Activated T-helper 1 cell treated with anti-CD3 and anti-CD28 coated beads, Interleukin-12 subunit alpha, Interleukin-12 subunit beta, Interleukin-2, Interleukin-4 antibody, amounts not matched to agents 30 ng/mL and 10 ng/mL and 1 ng/mL, durations not matched to agents 14 hours and 24 hours and 36 hours (primary cell): ENCODE measurements around the gene EGFLAM. TPM values are rescaled to one million over a fixed set of nuclear protein-coding genes. Genes with fewer than 3 reads are reported as not detected.
A peak's percentile ranks its signal among the peaks of the same experiment; 100 is the strongest.

Experiments
- DNase-seq: peaks from one replicate; pipeline ENCODE4 v3.0.0; 2021; ENCODE audit warnings: low spot score
- H3K27ac Mint-ChIP-seq: one replicate; pipeline ENCODE4 v1.8.0; 2021; ENCODE audit warnings: mild to moderate bottlenecking, mixed read lengths
- H3K27me3 Mint-ChIP-seq: one replicate; pipeline ENCODE4 v1.8.0; 2022; ENCODE audit warnings: mild to moderate bottlenecking, moderate library complexity, mixed read lengths; ENCODE audit not compliant: insufficient read depth
- H3K36me3 Mint-ChIP-seq: one replicate; pipeline ENCODE4 v1.8.0; 2021; ENCODE audit warnings: low read depth, mixed read lengths
- H3K4me1 Mint-ChIP-seq: one replicate; pipeline ENCODE4 v1.8.0; 2021; ENCODE audit warnings: low read depth, mixed read lengths
- H3K4me3 Mint-ChIP-seq: one replicate; pipeline ENCODE4 v1.8.0; 2021; ENCODE audit warnings: mild to moderate bottlenecking, moderate library complexity, mixed read lengths
- H3K9me3 Mint-ChIP-seq: one replicate; pipeline ENCODE4 v1.8.0; 2021; ENCODE audit warnings: mixed read lengths
- intact Hi-C: fragments of 100-400 bp; cut with micrococcal nuclease; formaldehyde crosslinking; loops from one replicate; pipeline ENCODE4 v1.15.1; 2024
- total RNA-seq: library from RNA; stranded (reverse); gene quantifications from 2 replicates; pipeline ENCODE4 v1.2.3, GENCODE V29; 2022

The EGFLAM gene
- total RNA-seq, 1 donor from 2014 or later = not detected

DNA sequence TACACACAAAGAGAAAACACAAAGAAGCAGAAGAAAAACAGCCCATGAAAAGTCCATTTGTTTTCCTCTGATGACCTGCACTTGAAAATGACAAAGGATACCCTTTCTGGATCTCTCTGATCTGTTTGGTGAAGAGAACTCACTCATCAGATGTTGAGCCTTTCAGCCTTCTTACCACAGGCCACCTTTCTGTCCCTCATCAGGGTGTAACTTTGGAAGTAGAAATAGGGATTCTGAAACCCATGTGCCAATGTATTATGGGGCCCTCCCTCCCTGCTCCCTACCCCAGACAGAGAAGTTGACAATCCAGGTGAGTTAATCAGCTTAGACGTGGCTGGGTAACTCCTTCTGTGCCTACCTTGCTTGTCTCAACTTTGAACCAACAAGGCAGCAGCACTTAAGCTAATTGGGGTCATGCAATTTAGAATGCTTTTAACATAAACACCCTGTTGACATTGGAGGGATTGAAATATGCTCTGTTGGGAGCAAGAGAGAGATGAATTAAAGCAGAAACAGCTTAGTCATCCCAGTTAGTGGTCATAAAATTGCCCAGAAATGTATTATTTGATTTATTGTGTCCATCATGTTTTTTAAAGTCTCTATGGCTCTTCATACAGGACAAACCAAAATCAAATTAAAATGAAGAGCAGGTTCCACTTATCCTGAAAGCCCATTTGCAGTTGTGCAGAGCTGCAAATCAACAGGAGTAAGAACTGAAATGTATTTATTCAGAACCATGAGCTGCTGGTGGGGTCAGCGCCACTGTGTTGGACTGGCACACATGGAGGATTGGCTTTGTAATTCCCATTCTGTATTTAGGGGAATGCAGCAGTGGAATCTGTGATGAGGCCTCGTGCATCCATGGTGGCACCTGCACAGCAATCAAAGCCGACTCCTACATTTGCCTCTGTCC, 166.0 kb downstream of the EGFLAM start:
- no peak overlapping the region for H3K4me3 Mint-ChIP-seq
- DNase-seq = no peak
- H3K27ac Mint-ChIP-seq = no peak overlapping the region
- no peaks in the 10 kb centered on the region for H3K36me3 Mint-ChIP-seq
- no peaks in the 10 kb centered on the region for H3K9me3 Mint-ChIP-seq
- H3K27me3 Mint-ChIP-seq = peaks cover 19% of the 10 kb centered on the region
- peaks cover 15% of the 10 kb centered on the region for H3K4me1 Mint-ChIP-seq
- intact Hi-C loops = no loop called here

DNA sequence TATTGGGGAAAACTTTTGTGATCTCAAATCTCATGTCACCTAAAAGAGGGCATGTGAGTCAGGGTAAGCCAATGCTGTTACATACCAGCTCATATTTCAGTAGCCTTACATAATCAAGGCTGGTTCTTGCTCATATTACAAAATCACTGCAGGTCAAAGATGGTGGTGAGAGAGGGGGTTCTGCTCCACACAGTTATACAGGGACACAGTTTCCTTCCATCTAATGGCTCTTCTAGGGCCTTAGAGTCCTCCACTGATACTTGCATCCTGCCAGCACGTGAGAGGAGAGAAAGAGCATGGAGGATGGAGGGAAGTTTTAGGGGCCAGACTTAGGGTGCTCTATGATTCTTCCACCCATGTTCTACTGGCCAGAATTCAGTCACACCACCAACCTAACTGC, 168.1 kb downstream of the EGFLAM start:
- intact Hi-C loops = no loop called here
- peaks cover 15% of the 10 kb centered on the region for H3K4me1 Mint-ChIP-seq
- H3K27ac Mint-ChIP-seq = no peak overlapping the region
- no peak overlapping the region for H3K4me3 Mint-ChIP-seq
- H3K9me3 Mint-ChIP-seq = no peaks in the 10 kb centered on the region
- H3K36me3 Mint-ChIP-seq = no peaks in the 10 kb centered on the region
- H3K27me3 Mint-ChIP-seq = peaks cover 7% of the 10 kb centered on the region
- DNase-seq = no peak

DNA sequence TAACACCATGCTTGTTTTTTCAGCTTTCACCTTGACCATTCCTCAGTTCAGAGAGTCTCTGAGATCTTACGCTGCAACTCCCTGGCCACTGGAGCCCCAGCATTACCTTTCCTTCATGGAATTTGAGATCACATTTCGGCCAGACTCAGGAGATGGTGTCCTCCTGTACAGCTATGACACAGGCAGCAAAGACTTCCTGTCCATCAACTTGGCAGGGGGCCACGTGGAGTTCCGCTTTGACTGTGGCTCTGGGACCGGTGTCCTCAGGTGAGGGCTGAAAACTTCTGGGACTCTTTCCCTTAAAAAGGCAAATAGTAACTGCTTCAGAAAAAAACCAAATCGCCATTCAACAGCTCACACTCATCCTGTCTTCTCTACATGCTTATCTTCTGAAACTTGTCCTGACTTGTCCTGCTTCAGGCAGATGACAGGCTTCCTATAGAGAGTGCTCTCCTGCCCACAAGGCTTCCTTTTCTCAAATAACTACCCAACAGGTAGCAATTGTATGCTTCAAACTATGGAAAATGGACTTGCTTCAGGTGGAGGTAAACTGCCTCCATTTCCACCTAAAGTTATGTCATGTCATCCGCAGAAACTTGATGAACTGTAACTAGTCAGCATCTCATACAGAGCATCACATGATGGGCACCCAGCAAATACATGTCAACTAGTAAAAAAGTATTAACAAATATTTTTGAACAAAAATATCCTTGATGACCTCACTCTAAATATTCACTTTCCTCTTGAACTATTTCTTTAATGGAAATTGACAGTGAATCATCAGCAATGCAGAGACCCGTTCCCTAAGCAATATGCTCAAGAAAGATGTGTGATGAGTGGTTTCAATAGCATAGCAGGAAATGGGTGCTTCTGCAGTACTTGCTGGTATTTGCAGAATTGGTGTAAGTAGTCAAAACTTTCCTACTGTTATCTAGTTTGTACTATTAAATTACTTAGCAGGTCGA, 168.9 kb downstream of the EGFLAM start:
- H3K27ac Mint-ChIP-seq = no peak overlapping the region

DNA sequence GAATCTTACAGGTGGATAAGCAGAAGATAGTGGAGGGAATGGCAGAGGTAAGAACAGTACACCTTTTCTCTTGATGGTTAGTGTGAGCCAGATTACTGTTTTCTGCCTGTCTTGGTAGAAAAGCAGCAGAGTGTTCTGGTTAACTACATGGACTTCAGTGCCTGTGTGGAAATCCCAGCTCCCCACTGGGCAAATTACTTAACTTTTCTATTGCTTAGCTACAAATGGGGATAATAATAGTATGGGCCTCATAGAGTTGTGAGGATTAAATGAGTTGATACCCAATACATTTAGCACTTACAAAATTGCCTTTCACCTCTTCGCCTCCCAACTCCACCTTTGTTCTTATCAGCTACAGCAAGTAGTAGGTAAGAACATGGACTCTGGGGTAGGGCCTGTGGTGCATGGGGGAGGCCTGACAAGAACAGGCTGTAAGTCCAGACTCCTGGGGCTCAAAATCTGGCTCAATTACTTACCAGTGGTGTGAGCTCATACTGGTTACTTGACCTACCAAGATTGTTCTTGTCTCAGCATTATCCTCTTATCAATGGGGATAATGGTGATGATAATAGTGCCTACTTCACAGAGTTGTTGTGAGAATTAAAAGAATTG, 173.0 kb downstream of the EGFLAM start:
- Mint-ChIP-seq H3K9me3 (no peaks in the 10 kb centered on the region), H3K4me3 (no peak overlapping the region), H3K27me3 (peaks cover 16% of the 10 kb centered on the region), H3K4me1 (peaks cover 15% of the 10 kb centered on the region), H3K27ac (no peak overlapping the region), H3K36me3 (no peaks in the 10 kb centered on the region)
- intact Hi-C loops = no loop called here
- DNase-seq = no peak

More for the DNA sequence above, 168.9 kb downstream of the EGFLAM start:
- Mint-ChIP-seq H3K4me1 (peaks cover 15% of the 10 kb centered on the region), H3K36me3 (no peaks in the 10 kb centered on the region), H3K4me3 (no peak overlapping the region), H3K9me3 (no peaks in the 10 kb centered on the region), H3K27me3 (peaks cover 10% of the 10 kb centered on the region)
- DNase-seq = no peak
- intact Hi-C loops = no loop called here

DNA sequence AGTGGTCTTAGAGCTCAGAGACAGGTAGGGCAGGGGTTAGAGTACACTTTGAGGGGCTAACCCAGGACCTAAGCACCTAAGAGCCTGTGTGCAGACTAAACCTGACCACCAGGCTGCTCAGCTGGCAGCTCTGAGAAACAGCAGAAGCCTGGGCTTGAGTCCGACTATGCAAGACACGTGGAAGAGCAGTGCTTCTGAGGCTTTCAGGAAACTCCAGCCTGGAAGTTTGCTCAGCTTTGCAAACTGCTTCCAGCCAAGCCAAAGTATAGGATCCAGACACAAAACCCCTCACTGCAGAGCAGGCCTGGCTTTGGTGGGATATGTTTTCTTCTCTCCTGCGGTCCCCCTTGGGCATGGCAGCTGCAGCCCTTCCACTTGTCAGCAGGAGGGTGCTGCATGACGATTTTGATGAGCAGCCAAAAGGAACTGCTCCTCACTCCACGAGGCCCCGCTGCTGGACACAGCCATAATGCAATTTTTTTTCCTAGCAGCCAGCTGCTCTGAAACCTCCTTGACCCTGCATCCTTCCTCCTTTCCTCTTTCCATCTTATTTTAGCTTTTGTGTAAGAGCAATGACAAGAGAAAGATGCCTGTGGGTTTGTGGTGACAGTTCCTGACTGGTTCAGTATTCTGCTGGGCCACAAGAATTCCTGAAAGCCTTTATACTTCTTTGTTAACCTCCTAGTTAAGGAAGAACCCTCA, 175.0 kb downstream of the EGFLAM start:
- Mint-ChIP-seq H3K27ac (no peak overlapping the region), H3K4me3 (no peak overlapping the region), H3K27me3 (peaks cover 22% of the 10 kb centered on the region), H3K36me3 (no peaks in the 10 kb centered on the region), H3K4me1 (no peaks in the 10 kb centered on the region), H3K9me3 (no peaks in the 10 kb centered on the region)
- DNase-seq = no peak
- intact Hi-C loops = no loop called here

DNA sequence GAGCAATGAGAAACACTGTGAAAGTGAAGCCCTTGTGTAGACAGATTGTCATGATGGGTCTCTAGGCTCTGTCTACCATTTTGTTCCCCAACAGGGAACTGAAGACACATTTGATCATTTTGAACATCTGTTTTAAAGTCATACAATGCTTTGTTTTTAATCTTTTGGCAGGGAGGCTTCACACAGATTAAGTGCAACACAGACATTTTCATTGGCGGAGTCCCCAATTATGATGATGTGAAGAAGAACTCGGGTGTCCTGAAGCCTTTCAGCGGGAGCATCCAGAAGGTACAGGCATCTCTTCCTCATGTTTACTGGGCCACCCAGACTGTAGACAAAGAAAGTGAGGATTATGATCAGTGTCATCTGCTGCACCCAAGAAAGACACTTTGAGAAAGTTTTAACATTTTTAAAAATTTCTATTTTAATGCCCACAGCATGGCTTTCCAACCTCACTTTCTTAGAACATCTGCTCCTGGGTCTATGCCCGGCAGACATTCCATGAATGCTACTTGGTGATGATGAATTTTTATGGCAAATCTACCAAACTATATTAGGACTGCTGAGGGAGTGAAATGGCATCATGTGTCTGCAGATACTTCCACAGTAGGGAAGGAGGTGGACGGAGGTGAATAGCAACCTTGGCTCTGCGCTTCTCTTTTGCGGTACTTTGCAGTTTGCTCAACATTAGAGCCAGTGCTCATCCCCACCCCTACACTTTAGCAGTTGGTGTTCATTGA, 176.8 kb downstream of the EGFLAM start:
- no peak overlapping the region for H3K27ac Mint-ChIP-seq
- no peaks in the 10 kb centered on the region for H3K9me3 Mint-ChIP-seq
- no peak for DNase-seq
- intact Hi-C loops = no loop called here
- H3K36me3 Mint-ChIP-seq = no peaks in the 10 kb centered on the region
- H3K4me3 Mint-ChIP-seq = no peak overlapping the region
- H3K4me1 Mint-ChIP-seq = no peaks in the 10 kb centered on the region
- peaks cover 33% of the 10 kb centered on the region for H3K27me3 Mint-ChIP-seq

DNA sequence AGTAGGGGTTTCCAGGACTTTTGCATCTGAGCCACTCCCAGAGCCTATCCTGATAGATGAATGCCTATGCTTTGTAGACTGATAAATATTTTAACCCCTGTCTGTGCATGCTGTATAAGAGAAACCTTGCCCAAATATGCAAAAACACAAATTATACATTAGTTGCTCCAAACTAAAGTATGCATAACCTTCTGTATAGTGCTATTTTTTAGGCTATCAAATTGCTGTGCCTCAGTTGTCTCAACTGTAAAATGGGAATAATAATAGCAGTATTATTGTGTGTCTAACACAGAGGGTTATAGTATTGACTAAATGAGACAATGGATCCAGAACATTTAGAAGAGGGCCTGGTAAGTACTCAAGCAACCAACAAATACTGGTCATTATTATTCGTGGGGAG, 180.4 kb downstream of the EGFLAM start:
- H3K4me1 Mint-ChIP-seq = no peaks in the 10 kb centered on the region
- H3K36me3 Mint-ChIP-seq = no peaks in the 10 kb centered on the region
- H3K4me3 Mint-ChIP-seq = no peak overlapping the region
- H3K27ac Mint-ChIP-seq = no peak overlapping the region
- no peaks in the 10 kb centered on the region for H3K9me3 Mint-ChIP-seq
- H3K27me3 Mint-ChIP-seq = peaks cover 39% of the 10 kb centered on the region
- no peak for DNase-seq
- intact Hi-C loops = no loop called here

DNA sequence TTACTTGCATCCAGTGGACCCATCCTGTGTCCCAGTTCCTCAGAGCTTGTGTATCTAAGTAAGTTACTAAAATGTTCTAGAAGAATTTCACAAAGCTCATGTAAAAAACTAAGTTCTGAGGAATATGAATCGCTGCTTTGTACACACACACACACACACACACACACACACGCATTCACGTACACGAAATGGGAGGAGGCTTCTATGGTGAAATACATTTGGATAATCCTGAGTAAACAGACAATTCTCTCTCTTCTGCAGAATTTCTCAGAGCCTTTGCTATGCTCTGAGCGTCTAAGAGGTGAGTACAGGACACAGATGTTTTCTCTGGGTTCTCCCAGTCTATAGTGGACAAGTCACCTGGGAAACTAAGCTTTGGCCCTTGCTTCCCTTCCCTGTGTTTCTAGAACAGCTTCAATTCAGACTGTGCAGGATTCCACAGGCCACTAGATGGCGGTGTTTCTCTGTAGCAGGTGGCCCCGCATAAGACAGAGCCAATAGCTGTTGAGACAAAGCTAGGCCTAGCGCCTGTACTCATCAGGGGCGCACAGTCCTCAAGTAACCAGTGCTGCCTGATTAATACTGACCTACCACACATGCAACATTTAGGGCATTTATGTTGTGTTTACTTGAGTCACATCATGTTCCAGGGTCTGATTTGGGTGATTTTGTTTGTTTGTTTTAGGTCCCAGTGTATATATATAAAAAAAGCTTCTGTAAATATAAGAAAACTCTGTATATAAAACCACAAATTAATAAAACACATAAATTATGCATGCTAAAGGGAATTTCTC, 183.3 kb downstream of the EGFLAM start:
- no peaks in the 10 kb centered on the region for H3K9me3 Mint-ChIP-seq
- peaks cover 45% of the 10 kb centered on the region for H3K27me3 Mint-ChIP-seq
- intact Hi-C loops = loop anchor here (1.0 to 2.0 kb wide), 5 partner anchors 110 to 639 kb away; no protein-coding TSS in a partner anchor
- no peaks in the 10 kb centered on the region for H3K36me3 Mint-ChIP-seq
- H3K4me1 Mint-ChIP-seq = no peaks in the 10 kb centered on the region
- peak; percentile 70 for DNase-seq
- H3K4me3 Mint-ChIP-seq = no peak overlapping the region
- H3K27ac Mint-ChIP-seq = no peak overlapping the region

DNA sequence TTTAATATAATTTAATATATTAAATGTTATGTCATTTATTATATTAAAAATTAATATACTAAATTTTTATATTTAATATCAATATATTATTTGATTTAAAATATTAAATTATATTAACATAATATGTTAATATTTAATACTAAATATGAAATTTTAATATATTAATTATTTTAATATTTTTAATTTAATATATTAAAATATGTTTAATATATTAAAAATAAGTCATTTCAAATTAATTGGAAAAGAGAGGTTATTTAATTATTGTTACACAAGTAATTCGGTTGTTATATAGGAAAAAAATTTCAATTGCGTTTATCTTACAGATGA, 183.9 kb downstream of the EGFLAM start:
- intact Hi-C loops = no loop called here
- no peak overlapping the region for H3K27ac Mint-ChIP-seq
- no peak for DNase-seq
- no peaks in the 10 kb centered on the region for H3K9me3 Mint-ChIP-seq
- H3K4me3 Mint-ChIP-seq = no peak overlapping the region
- no peaks in the 10 kb centered on the region for H3K36me3 Mint-ChIP-seq
- peaks cover 41% of the 10 kb centered on the region for H3K27me3 Mint-ChIP-seq
- H3K4me1 Mint-ChIP-seq = no peaks in the 10 kb centered on the region

DNA sequence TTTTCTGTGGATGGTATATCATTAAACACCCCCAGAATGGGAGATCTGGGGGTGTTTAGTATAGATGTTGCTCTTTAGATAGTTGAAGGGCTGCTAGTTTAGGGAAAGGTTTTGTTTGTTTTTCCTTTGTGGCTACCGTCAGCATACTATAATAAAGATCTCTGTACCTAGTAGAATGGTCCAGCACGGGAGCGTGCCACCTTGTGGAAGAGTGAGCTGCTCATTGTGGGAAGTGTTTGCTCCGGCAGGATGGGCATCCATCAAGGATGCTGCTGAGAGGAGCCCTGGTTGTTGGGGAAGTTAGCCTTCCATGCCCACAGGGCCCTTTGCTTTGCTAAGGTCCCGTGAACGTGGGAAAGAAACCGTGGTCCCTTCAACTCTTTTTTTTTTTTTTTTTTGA, 185.0 kb downstream of the EGFLAM start:
- intact Hi-C loops = no loop called here
- no peaks in the 10 kb centered on the region for H3K4me1 Mint-ChIP-seq
- no peak overlapping the region for H3K4me3 Mint-ChIP-seq
- no peaks in the 10 kb centered on the region for H3K9me3 Mint-ChIP-seq
- DNase-seq = no peak
- no peaks in the 10 kb centered on the region for H3K36me3 Mint-ChIP-seq
- no peak overlapping the region for H3K27ac Mint-ChIP-seq
- peaks cover 49% of the 10 kb centered on the region for H3K27me3 Mint-ChIP-seq

DNA sequence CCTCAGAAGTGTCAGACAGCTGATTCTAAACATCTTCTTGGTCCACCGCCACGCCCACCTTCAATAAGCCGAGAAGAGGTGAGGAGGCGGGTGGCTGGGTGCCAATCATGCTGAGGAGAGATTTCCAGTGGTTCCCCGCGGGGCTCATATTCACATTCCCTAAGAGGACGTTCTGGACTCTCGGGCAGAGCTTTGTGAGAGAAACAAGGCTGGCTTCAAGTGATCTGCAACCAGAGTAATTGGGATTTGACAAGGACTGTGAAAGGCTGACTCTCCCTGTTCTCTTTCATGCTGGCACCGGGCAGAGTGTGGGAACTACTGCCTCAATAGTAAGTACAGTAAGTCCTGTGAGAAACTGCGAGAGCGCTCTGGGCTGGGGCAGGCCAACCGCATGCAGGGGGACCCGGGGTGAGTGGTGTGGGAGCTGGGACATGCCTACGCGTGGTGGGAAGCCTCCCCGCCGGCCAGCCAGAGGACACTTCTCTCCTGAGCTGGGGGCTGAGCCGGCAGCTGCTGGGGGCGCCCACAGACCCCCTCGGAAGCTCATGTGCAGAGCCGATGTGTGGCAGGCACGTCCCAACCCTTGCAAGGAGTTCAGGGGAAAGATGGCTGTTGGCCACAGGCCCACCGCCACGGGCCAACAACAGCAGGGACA, 187.1 kb downstream of the EGFLAM start:
- intact Hi-C loops = no loop called here
- Mint-ChIP-seq H3K27me3 (peaks cover 54% of the 10 kb centered on the region), H3K9me3 (no peaks in the 10 kb centered on the region), H3K4me1 (no peaks in the 10 kb centered on the region), H3K36me3 (no peaks in the 10 kb centered on the region), H3K4me3 (no peak overlapping the region), H3K27ac (no peak overlapping the region)
- DNase-seq = no peak
